DND-41 (cell line): ENCODE results near the gene TPPP.
"Not testable (repeated sequence)": the region's sequence is repeated elsewhere in the genome, so short reads cannot be mapped to it uniquely, and the experiment has no call there.

Experiments
- ATAC-seq: fragments of 200-7000 bp; cut with Tn5 transposase; 3 replicates; pipeline ENCODE4 v1.9.1; 2021; ENCODE audit warnings: low read depth; ENCODE audit not compliant: insufficient read depth
- DNase-seq: peaks from one replicate; pipeline ENCODE4 v3.0.0-alpha.2; 2020
- H2AFZ ChIP-seq: 2 replicates; pipeline ENCODE4 v1.6.0; 2012; ENCODE audit warnings: low read depth, low read length
- H3K27ac ChIP-seq: 2 replicates; pipeline ENCODE4 v1.5.1; 2012; ENCODE audit warnings: low read length, inconsistent platforms
- H3K27me3 ChIP-seq: fragments of 200-600 bp; sonication (generic); 2 replicates; pipeline ENCODE4 v1.6.0; 2012; ENCODE audit warnings: low read length, mild to moderate bottlenecking, inconsistent platforms; ENCODE audit not compliant: insufficient read depth, poor library complexity
- H3K36me3 ChIP-seq: 2 replicates; pipeline ENCODE4 v1.5.1; 2012; ENCODE audit warnings: low read length, inconsistent platforms; ENCODE audit not compliant: insufficient read depth
- H3K4me1 ChIP-seq: 2 replicates; pipeline ENCODE4 v1.5.1; 2012; ENCODE audit warnings: mild to moderate bottlenecking, low read length; ENCODE audit not compliant: insufficient read depth
- H3K4me2 ChIP-seq: 2 replicates; pipeline ENCODE4 v1.6.0; 2012; ENCODE audit warnings: mild to moderate bottlenecking, moderate library complexity, low read length, inconsistent platforms; ENCODE audit not compliant: insufficient read depth
- H3K4me3 ChIP-seq, 2 experiments: fragments of 200-600 bp in 1 of 2; shearing (Covaris generic) in 1 of 2; 2 replicates each; pipeline ENCODE4 v1.5.1; 2012 to 2016; ENCODE audit warnings: inconsistent platforms in 2 of 2, low read length in 2 of 2, mild to moderate bottlenecking in 2 of 2, low read depth in 1 of 2, moderate library complexity in 1 of 2
- H3K79me2 ChIP-seq: 2 replicates; pipeline ENCODE4 v1.6.0; 2012; ENCODE audit warnings: low read length, inconsistent platforms; ENCODE audit not compliant: insufficient read depth
- H3K9ac ChIP-seq: 2 replicates; pipeline ENCODE4 v1.6.0; 2012; ENCODE audit warnings: low read depth, mild to moderate bottlenecking, inconsistent platforms, low read length, moderate library complexity
- H3K9me3 ChIP-seq: 2 replicates; pipeline ENCODE4 v1.5.1; 2012; ENCODE audit warnings: low read length, moderate library complexity, mild to moderate bottlenecking, inconsistent platforms; ENCODE audit not compliant: insufficient read depth, severe bottlenecking
- H4K20me1 ChIP-seq: 2 replicates; pipeline ENCODE4 v1.6.0; 2012; ENCODE audit warnings: low read length; ENCODE audit not compliant: insufficient read depth
- EZH2 ChIP-seq: IDR thresholded peaks from 3 replicates; pipeline ENCODE4 v1.6.1; 2012; ENCODE audit warnings: borderline replicate concordance, low read depth, mild to moderate bottlenecking, moderate library complexity, low read length, inconsistent platforms; ENCODE audit not compliant: severe bottlenecking
- TF ChIP-seq, protein P1 (sequence below): IDR thresholded peaks from 2 replicates; pipeline ENCODE4 v1.5.1; 2012; ENCODE audit warnings: borderline replicate concordance, low read length, moderate library complexity, mild to moderate bottlenecking; ENCODE audit not compliant: poor library complexity, severe bottlenecking; ENCODE audit errors: extremely low read depth

The TPPP gene

DNA sequence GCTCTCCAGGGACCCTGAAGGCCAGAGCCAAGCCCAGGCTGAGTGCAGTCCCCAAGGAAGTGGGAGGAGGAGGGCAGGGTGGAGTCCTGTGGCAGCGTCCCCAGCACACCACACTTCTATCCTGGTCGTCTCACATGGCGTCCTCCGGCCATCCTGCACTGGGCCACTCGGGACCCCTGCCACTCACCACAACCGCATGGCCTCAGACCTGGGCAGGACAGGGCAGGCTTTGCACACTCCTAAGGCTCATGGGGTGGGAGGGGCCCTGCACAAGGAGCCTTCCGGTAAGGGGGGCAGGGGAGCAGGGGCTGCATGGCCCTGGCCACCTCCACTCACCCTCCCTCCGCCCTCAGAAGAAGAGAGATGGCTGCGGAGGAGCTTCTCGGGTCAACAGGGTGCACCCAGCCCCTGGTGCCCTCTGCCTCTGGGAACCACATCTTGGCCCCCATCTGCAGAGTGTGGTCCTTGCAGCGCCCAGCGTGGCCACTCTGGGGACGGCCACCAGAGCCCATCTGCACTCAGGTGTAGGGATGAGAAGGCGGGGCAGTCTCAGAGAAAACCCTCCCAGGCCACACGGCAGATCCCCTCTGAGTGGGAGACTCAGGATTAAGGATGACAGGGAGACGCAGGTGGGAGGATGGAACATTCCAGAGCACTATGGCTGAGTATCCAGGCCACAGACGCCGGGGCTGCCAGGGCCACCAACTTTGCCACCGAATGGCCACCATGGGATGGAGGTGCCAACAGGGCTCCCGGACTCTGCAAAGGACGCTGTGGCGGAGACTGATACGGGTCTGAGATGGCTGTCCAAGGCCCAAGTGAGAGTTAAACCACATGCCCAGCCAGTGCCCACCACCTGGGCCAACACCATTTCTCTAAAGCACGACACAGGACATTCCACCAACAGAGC is 7.6 kb downstream of the TPPP start:
- Histone ChIP-seq H3K79me2 (no peaks in the 10 kb centered on the region), H3K4me3 (no peak overlapping the region), H4K20me1 (no peaks in the 10 kb centered on the region), H3K9ac (no peak overlapping the region), H3K27me3 (no peaks in the 10 kb centered on the region), H3K9me3 (no peaks in the 10 kb centered on the region), H2AFZ (no peak overlapping the region), H3K27ac (no peak overlapping the region), H3K4me2 (no peak overlapping the region), H3K4me1 (no peaks in the 10 kb centered on the region), H3K36me3 (no peaks in the 10 kb centered on the region)
- ATAC-seq = no peak
- TF ChIP-seq, protein P1, sequence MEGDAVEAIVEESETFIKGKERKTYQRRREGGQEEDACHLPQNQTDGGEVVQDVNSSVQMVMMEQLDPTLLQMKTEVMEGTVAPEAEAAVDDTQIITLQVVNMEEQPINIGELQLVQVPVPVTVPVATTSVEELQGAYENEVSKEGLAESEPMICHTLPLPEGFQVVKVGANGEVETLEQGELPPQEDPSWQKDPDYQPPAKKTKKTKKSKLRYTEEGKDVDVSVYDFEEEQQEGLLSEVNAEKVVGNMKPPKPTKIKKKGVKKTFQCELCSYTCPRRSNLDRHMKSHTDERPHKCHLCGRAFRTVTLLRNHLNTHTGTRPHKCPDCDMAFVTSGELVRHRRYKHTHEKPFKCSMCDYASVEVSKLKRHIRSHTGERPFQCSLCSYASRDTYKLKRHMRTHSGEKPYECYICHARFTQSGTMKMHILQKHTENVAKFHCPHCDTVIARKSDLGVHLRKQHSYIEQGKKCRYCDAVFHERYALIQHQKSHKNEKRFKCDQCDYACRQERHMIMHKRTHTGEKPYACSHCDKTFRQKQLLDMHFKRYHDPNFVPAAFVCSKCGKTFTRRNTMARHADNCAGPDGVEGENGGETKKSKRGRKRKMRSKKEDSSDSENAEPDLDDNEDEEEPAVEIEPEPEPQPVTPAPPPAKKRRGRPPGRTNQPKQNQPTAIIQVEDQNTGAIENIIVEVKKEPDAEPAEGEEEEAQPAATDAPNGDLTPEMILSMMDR = no peak
- TF ChIP-seq EZH2 = no peak
- DNase-seq = no peak

DNA sequence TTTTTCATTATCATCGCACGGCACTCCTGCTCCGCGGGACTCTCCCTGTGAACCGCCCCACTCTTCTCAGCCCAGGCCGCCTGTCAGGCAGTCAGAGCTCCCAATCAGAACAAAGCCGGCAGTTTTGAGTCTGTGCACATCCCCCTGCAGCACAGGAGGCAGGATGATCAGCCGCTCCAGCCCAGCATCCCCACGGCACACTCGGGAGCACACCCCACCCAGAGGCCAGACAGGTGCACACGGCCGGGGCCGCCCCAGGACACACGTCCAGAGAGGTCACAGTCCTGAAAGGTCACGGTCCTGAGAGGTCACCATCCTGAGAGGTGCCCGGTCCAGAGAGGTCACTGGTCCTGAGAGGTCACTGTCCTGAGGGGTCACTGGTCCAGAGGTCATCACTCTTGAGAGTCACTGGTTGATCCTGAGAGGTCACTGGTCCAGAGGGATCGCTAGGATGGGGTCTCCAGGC is 8.4 kb downstream of the TPPP start:
- Histone ChIP-seq H3K27ac (no peak overlapping the region), H3K4me2 (no peak overlapping the region)
- ATAC-seq = no peak

DNA sequence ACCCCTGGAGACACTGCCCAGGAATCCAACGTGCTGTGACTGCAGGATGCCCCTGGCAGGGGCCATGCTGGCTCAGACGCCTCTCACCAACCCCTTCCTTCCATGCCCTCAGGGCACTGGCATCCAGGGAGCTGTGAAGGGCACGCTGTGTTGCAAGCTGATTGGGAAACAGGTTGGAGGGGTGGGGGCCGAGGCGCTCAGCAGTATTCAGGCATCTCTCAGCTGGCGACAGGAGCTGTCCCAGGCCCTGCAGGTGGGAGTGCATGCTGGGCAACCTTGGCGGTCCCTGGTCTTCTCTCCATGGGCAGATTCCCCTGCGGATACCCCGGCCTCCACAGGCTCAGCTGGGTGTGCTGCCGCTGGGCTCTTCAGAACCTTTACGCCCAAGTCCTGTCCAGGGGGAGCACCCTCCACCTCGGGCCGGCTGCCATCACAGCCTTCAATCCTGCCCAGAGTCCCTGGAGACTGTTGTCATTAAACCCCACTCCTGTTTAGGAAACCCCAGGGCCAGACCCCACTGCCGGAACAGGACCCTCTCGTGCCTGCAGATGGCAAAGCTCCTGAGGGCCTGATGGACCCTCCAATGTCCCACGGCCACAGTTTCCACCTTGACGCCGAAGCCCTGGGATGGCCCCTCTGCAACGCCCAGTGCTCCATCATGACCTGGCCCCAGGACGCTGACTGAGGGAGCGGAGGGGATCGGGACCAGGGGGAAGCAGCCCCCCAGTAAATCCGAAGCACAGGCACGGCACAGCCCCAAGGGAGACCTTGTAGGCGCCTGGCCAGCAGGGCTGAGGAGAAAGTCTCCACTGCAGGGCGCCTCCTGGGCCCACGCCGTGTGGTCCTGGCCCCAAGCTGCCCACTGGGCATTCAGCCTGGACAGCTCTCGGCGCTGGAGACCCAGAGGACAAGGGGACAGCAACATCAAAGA is 9.3 kb downstream of the TPPP start:
- Histone ChIP-seq H3K27ac (no peak overlapping the region), H2AFZ (no peak overlapping the region), H3K79me2 (no peaks in the 10 kb centered on the region), H3K9ac (no peak overlapping the region), H3K4me1 (no peaks in the 10 kb centered on the region), H3K9me3 (no peaks in the 10 kb centered on the region), H4K20me1 (no peaks in the 10 kb centered on the region), H3K4me2 (no peak overlapping the region), H3K36me3 (no peaks in the 10 kb centered on the region), H3K27me3 (no peaks in the 10 kb centered on the region), H3K4me3 (no peak overlapping the region)
- TF ChIP-seq, protein P1 = no peak
- no peak for TF ChIP-seq EZH2
- ATAC-seq (no peak), DNase-seq (no peak)

More for the DNA sequence above, 8.4 kb downstream of the TPPP start:
- H2AFZ ChIP-seq = no peak overlapping the region
- DNase-seq = no peak
- no peaks in the 10 kb centered on the region for H3K79me2 ChIP-seq
- no peak overlapping the region for H3K9ac ChIP-seq
- no peak overlapping the region for H3K4me3 ChIP-seq
- H3K36me3 ChIP-seq = no peaks in the 10 kb centered on the region
- no peak for TF ChIP-seq EZH2
- TF ChIP-seq, protein P1 = no peak
- no peaks in the 10 kb centered on the region for H3K4me1 ChIP-seq
- H4K20me1 ChIP-seq = no peaks in the 10 kb centered on the region
- H3K9me3 ChIP-seq = no peaks in the 10 kb centered on the region
- no peaks in the 10 kb centered on the region for H3K27me3 ChIP-seq

DNA sequence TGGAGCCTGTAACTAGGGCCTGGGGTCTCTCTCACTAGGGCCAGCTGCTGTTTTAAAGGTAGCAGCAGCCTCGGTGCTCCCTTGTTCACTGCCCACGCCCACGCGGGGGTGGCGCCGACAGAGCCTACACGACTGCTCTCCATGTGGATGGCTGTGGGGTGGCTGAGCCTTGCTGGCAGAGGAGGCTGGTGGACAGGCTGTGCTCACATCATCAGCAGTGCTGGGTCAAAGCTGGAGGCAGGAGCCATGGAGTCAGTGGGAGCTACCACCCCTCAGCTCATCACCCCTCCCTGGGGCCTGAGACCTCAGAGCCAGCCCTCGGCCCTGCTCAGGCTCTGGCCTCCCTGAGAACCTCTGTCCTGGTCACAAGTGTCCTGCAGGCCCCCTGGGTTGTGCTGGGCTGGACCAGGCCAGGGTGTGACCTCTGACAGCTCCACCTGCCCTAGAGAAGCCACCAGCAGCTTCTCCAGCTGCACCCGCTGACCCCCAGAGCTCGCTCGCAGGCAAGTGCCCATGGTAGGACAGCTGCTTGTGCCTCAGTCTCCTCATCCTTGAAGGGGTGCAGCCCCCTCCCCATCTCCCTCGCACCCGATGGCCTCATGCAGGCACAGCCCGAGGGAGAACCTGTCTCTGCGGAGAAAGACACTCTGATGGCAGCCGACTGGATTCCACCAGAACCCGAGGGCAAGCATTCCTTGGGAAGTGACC is 10.3 kb downstream of the TPPP start:
- not testable (repeated sequence) for H3K9me3 ChIP-seq, H3K4me3 ChIP-seq, DNase-seq, H2AFZ ChIP-seq, H3K4me2 ChIP-seq, H4K20me1 ChIP-seq, H3K27ac ChIP-seq, H3K79me2 ChIP-seq, H3K9ac ChIP-seq, H3K36me3 ChIP-seq, ATAC-seq, H3K4me1 ChIP-seq, H3K27me3 ChIP-seq

DNA sequence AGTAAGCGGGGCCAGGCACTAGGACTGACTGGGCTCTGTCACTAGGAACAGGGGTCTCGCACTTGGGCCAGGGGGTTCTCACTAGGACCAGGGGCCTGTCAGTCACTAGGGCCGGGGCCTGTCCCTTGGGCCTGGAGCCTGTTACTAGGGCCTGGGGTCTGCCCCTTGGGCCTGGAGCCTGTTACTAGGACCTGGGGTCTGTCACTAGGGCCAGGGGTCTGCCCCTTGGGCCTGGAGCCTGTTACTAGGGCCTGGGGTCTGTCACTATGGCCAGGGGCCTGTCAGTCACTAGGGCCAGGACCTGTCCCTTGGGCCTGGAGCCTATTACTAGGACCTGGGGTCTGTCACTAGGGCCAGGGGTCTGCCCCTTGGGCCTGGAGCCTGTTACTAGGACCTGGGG is 10.9 kb downstream of the TPPP start:
- not testable (repeated sequence) for ATAC-seq, H2AFZ ChIP-seq, H4K20me1 ChIP-seq, H3K9me3 ChIP-seq, H3K27me3 ChIP-seq, H3K4me1 ChIP-seq, H3K27ac ChIP-seq, H3K36me3 ChIP-seq, H3K4me3 ChIP-seq, H3K4me2 ChIP-seq, DNase-seq, H3K79me2 ChIP-seq, H3K9ac ChIP-seq
